GM19099 (cell line): ENCODE results near the gene UNC119B.

Source experiments
- POLR2A ChIP-seq: IDR thresholded peaks from 3 replicates; pipeline ENCODE4 v1.6.1; 2011; ENCODE audit warnings: low read depth; ENCODE audit not compliant: insufficient read length; ENCODE audit errors: extremely low read depth

UNC119B gene

GRCh38 chr12:120685522-120685921 lies 24.7 kb upstream of the UNC119B start:
- TF ChIP-seq POLR2A = no peak

GRCh38 chr12:120686151-120686689 lies 24.0 kb upstream of the UNC119B start:
- peak; percentile 75 for TF ChIP-seq POLR2A

GRCh38 chr12:120686690-120687577 lies 23.3 kb upstream of the UNC119B start, which contains the start of gene MLEC:
Gene MLEC (plus strand): TSS chr12:120687149. CDS start chr12:120687297, 148 bp downstream.
- peak; percentile 77 for TF ChIP-seq POLR2A

GRCh38 chr12:120687578-120688289 lies 22.5 kb upstream of the UNC119B start:
- no peak for TF ChIP-seq POLR2A

GRCh38 chr12:120688527-120689071 lies 21.7 kb upstream of the UNC119B start:
- TF ChIP-seq POLR2A = no peak

- no peak for TF ChIP-seq POLR2A
Measured at GRCh38 chr12:120689397-120690082, 20.7 kb upstream of the UNC119B start.

- TF ChIP-seq POLR2A = no peak
Measured at GRCh38 chr12:120690083-120690450, 20.2 kb upstream of the UNC119B start.

GRCh38 chr12:120690978-120691377 lies 19.3 kb upstream of the UNC119B start:
- no peak for TF ChIP-seq POLR2A

- TF ChIP-seq POLR2A = no peak
Measured at GRCh38 chr12:120692524-120693033, 17.7 kb upstream of the UNC119B start.

- no peak for TF ChIP-seq POLR2A
Measured at GRCh38 chr12:120693848-120694247, 16.4 kb upstream of the UNC119B start.

GRCh38 chr12:120696626-120697025 lies 13.6 kb upstream of the UNC119B start:
- no peak for TF ChIP-seq POLR2A

GRCh38 chr12:120697344-120697743 lies 12.9 kb upstream of the UNC119B start:
- TF ChIP-seq POLR2A = no peak

GRCh38 chr12:120698665-120699064 lies 11.6 kb upstream of the UNC119B start:
- no peak for TF ChIP-seq POLR2A

- TF ChIP-seq POLR2A = no peak
Measured at GRCh38 chr12:120699553-120699952, 10.7 kb upstream of the UNC119B start.
